GM23338 (cell line): ENCODE measurements around the gene SRRT. TPM values are rescaled to one million over a fixed set of nuclear protein-coding genes. Genes with fewer than 3 reads are reported as not detected.

Experiments
- ATAC-seq: fragments of 200-7000 bp; cut with Tn5 transposase; 3 replicates; pipeline ENCODE4 v1.9.1; 2020
- DNase-seq: peaks from one replicate; pipeline ENCODE4 v3.0.0-alpha.2; 2015; ENCODE audit warnings: low spot score
- H2AFZ ChIP-seq: fragments of 200-600 bp; sonication (generic); 2 replicates; pipeline ENCODE4 v1.8.0; 2016; ENCODE audit warnings: antibody characterized with exemption, mild to moderate bottlenecking, moderate library complexity
- H3F3A ChIP-seq: fragments of 200-600 bp; sonication (generic); replicated peaks from 2 replicates; pipeline ENCODE4 v1.8.0; 2017; ENCODE audit warnings: antibody characterized with exemption, mixed run types, low read depth
- H3K27ac ChIP-seq: fragments of 200-600 bp; sonication (generic); 2 replicates; pipeline ENCODE4 v1.6.1; 2016; ENCODE audit warnings: low read depth
- H3K27me3 ChIP-seq: fragments of 200-600 bp; sonication (generic); 2 replicates; pipeline ENCODE4 v1.8.0; 2016; ENCODE audit warnings: mild to moderate bottlenecking, mixed run types, moderate library complexity; ENCODE audit not compliant: insufficient read depth
- H3K36me3 ChIP-seq: fragments of 200-600 bp; sonication (generic); 2 replicates; pipeline ENCODE4 v1.8.0; 2016; ENCODE audit warnings: mild to moderate bottlenecking; ENCODE audit not compliant: insufficient read depth
- H3K4me1 ChIP-seq: fragments of 200-600 bp; sonication (generic); 2 replicates; pipeline ENCODE4 v1.8.0; 2016; ENCODE audit warnings: mild to moderate bottlenecking, moderate library complexity; ENCODE audit not compliant: insufficient read depth
- H3K4me2 ChIP-seq: fragments of 200-600 bp; sonication (generic); 2 replicates; pipeline ENCODE4 v1.7.1; 2017; ENCODE audit warnings: mixed run types
- H3K4me3 ChIP-seq: fragments of 200-600 bp; sonication (generic); 2 replicates; pipeline ENCODE4 v1.6.1; 2016; ENCODE audit warnings: mixed run types
- H3K79me2 ChIP-seq: fragments of 200-600 bp; sonication (generic); replicated peaks from 2 replicates; pipeline ENCODE4 v1.8.0; 2017; ENCODE audit warnings: mild to moderate bottlenecking; ENCODE audit not compliant: insufficient read depth
- H3K9me2 ChIP-seq: fragments of 200-600 bp; sonication (generic); 2 replicates; pipeline ENCODE4 v1.8.0; 2017; ENCODE audit not compliant: insufficient read depth
- H4K20me1 ChIP-seq: fragments of 200-600 bp; sonication (generic); replicated peaks from 2 replicates; pipeline ENCODE4 v1.8.0; 2017; ENCODE audit warnings: mild to moderate bottlenecking; ENCODE audit not compliant: insufficient read depth
- H3K27ac Mint-ChIP-seq: 2 replicates; pipeline ENCODE4 v1.8.0; 2020; ENCODE audit warnings: inconsistent platforms, mild to moderate bottlenecking, moderate library complexity, mixed read lengths
- H3K27me3 Mint-ChIP-seq: 3 replicates; pipeline ENCODE4 v1.8.0; 2022; ENCODE audit warnings: low read depth, mild to moderate bottlenecking, moderate library complexity, mixed read lengths, inconsistent platforms; ENCODE audit not compliant: insufficient read depth, poor library complexity
- H3K36me3 Mint-ChIP-seq: 3 replicates; pipeline ENCODE4 v1.8.0; 2021; ENCODE audit warnings: low read depth, mild to moderate bottlenecking, inconsistent platforms, moderate library complexity, mixed read lengths
- H3K4me1 Mint-ChIP-seq: 3 replicates; pipeline ENCODE4 v1.8.0; 2020; ENCODE audit warnings: mild to moderate bottlenecking, inconsistent platforms, mixed read lengths
- H3K4me3 Mint-ChIP-seq: 3 replicates; pipeline ENCODE4 v1.8.0; 2021; ENCODE audit warnings: moderate library complexity, mild to moderate bottlenecking, inconsistent platforms, mixed read lengths
- H3K9me3 Mint-ChIP-seq: 3 replicates; pipeline ENCODE4 v1.8.0; 2020; ENCODE audit warnings: moderate library complexity, mild to moderate bottlenecking, inconsistent platforms, mixed read lengths
- CREB1 ChIP-seq: fragments of 250-450 bp; sonication (Bioruptor Pico); IDR thresholded peaks from 2 replicates; pipeline ENCODE4 v1.5.0; 2020; ENCODE audit warnings: low read depth, mild to moderate bottlenecking, moderate library complexity
- CTCF ChIP-seq, 2 experiments: fragments of 200-600 bp in 1 of 2; sonication (generic) in 1 of 2; conservative IDR thresholded peaks; 2 replicates each; pipeline versions ENCODE4 v1.5.1 to v1.6.1; 2016 to 2017; ENCODE audit warnings: antibody characterized with exemption in 2 of 2, low read depth in 2 of 2, mild to moderate bottlenecking in 2 of 2, moderate library complexity in 1 of 2
- ETS1 ChIP-seq: IDR thresholded peaks from 2 replicates; pipeline ENCODE4 v1.6.1; 2016; ENCODE audit warnings: antibody characterized with exemption
- EZH2 ChIP-seq: fragments of 200-600 bp; sonication (generic); IDR thresholded peaks from one replicate; pipeline ENCODE4 v1.8.0; 2017; ENCODE audit warnings: antibody characterized with exemption, mild to moderate bottlenecking, low read depth; ENCODE audit not compliant: unreplicated experiment
- EZH2phosphoT487 ChIP-seq: fragments of 200-600 bp; sonication (generic); IDR thresholded peaks from one replicate; pipeline ENCODE4 v1.8.1; 2018; ENCODE audit warnings: antibody characterized with exemption; ENCODE audit not compliant: unreplicated experiment
- JUNB ChIP-seq: IDR thresholded peaks from one replicate; pipeline ENCODE4 v1.6.1; 2016; ENCODE audit warnings: antibody characterized with exemption; ENCODE audit not compliant: unreplicated experiment
- NANOG ChIP-seq: IDR thresholded peaks from 2 replicates; pipeline ENCODE4 v1.6.1; 2016; ENCODE audit warnings: antibody characterized with exemption, borderline replicate concordance
- POLR2AphosphoS5 ChIP-seq: IDR thresholded peaks from 2 replicates; pipeline ENCODE4 v1.6.1; 2016; ENCODE audit warnings: antibody characterized with exemption, low read depth
- REST ChIP-seq: IDR thresholded peaks from one replicate; pipeline ENCODE4 v1.6.1; 2018; ENCODE audit warnings: antibody characterized with exemption; ENCODE audit not compliant: unreplicated experiment
- STAT1 ChIP-seq: IDR thresholded peaks from one replicate; pipeline ENCODE4 v1.6.1; 2016; ENCODE audit warnings: antibody characterized with exemption; ENCODE audit not compliant: unreplicated experiment
- ZNF114 ChIP-seq: fragments of 250-450 bp; sonication (Bioruptor Pico); IDR thresholded peaks from 2 replicates; pipeline ENCODE4 v1.5.0; 2020; ENCODE audit warnings: mild to moderate bottlenecking, moderate library complexity
- ZNF331 ChIP-seq: fragments of 250-450 bp; sonication (Bioruptor Pico); IDR thresholded peaks from 2 replicates; pipeline ENCODE4 v1.5.0; 2020; ENCODE audit warnings: low read depth, mild to moderate bottlenecking, moderate library complexity
- ZNF462 ChIP-seq: fragments of 250-450 bp; sonication (Bioruptor Pico); IDR thresholded peaks from 2 replicates; pipeline ENCODE4 v1.5.0; 2020; ENCODE audit warnings: mild to moderate bottlenecking, moderate library complexity
- polyA plus RNA-seq: library from polyadenylated mRNA; unstranded; fragments of >200 nt; fragmentation: Nextera tagmentation; extraction: Ambion mirVana; gene quantifications from 2 replicates; pipeline ENCODE4 v1.2.1, GENCODE V29; 2016
- total RNA-seq: library from RNA; depleted of rRNA; stranded (reverse); fragments of >200 nt; shearing (Covaris generic); gene quantifications from 2 replicates; pipeline ENCODE4 v1.2.3, GENCODE V29; 2014

The SRRT gene
- total and polyA plus RNA-seq, 2 experiments from 2014 or later: 113 to 140 TPM

- Histone ChIP-seq H3K36me3 (no peaks in the 10 kb centered on the region), H3K4me1 (peaks cover 9% of the 10 kb centered on the region; the same call in 1 of the 2 replicates), H3F3A (no peaks in the 10 kb centered on the region), H3K4me3 (no peak overlapping the region), H3K9me2 (no peaks in the 10 kb centered on the region), H4K20me1 (no peaks in the 10 kb centered on the region), H2AFZ (no peak overlapping the region), H3K27me3 (no peaks in the 10 kb centered on the region), H3K79me2 (no peaks in the 10 kb centered on the region), H3K4me2 (no peak overlapping the region), H3K27ac (no peak overlapping the region)
- Mint-ChIP-seq H3K36me3 (no peaks in the 10 kb centered on the region), H3K27ac (no peak overlapping the region), H3K27me3 (peaks cover 8% of the 10 kb centered on the region), H3K4me3 (no peak overlapping the region), H3K9me3 (no peaks in the 10 kb centered on the region), H3K4me1 (peaks cover 4% of the 10 kb centered on the region; the same call in 2 of the 3 replicates)
- DNase-seq: no peak
- no peak for TF ChIP-seq NANOG
- no peak for TF ChIP-seq EZH2phosphoT487
- no peak for TF ChIP-seq ZNF462 (CRISPR knock-in tag)
- TF ChIP-seq POLR2AphosphoS5: no peak
- no peak for TF ChIP-seq EZH2
- TF ChIP-seq CREB1 (CRISPR knock-in tag): no peak
- no peak for TF ChIP-seq ZNF114 (CRISPR knock-in tag)
- no peak for TF ChIP-seq ZNF331 (CRISPR knock-in tag)
- no peak for TF ChIP-seq ETS1
- no peak for TF ChIP-seq CTCF (conservative IDR thresholded peaks at IDR 0.05; ENCODE audit: low read depth in 2 of 2)
- no peak for TF ChIP-seq JUNB
- TF ChIP-seq REST: no peak
- TF ChIP-seq STAT1: no peak
- ATAC-seq: no peak
Observed at GRCh38 chr7:100914879-100915447, 40.1 kb downstream of the SRRT start.
